A673 (cell line): ENCODE data around the gene MYOZ3.

Experiments used
- CTCF ChIP-seq: fragments of 300-800, 200-600 bp; sonication (generic); conservative IDR thresholded peaks from 2 replicates; pipeline ENCODE4 v1.5.1; 2017; ENCODE audit warnings: low read depth, mild to moderate bottlenecking, antibody characterized with exemption, low read length, moderate library complexity, mixed read lengths
- EZH2 ChIP-seq: fragments of 200-600 bp; sonication (generic); IDR thresholded peaks from 2 replicates; pipeline ENCODE4 v1.6.1; 2017; ENCODE audit warnings: borderline replicate concordance, low read depth, mild to moderate bottlenecking, mixed read lengths, antibody characterized with exemption, low read length; ENCODE audit not compliant: poor library complexity, severe bottlenecking

GRCh38 chr5:150647275-150648251, 13.5 kb upstream of the MYOZ3 start:
- TF ChIP-seq EZH2 (no peak), CTCF (no peak)
